GM21360 (cell line): ENCODE results near the gene MPPED2.

Experiments used
- ATAC-seq: cut with Tn5 transposase; IDR thresholded peaks from one replicate; pipeline ENCODE4 v1.9.1; 2021; ENCODE audit warnings: mild to moderate bottlenecking, moderate library complexity; ENCODE audit not compliant: unreplicated experiment

The MPPED2 gene

DNA sequence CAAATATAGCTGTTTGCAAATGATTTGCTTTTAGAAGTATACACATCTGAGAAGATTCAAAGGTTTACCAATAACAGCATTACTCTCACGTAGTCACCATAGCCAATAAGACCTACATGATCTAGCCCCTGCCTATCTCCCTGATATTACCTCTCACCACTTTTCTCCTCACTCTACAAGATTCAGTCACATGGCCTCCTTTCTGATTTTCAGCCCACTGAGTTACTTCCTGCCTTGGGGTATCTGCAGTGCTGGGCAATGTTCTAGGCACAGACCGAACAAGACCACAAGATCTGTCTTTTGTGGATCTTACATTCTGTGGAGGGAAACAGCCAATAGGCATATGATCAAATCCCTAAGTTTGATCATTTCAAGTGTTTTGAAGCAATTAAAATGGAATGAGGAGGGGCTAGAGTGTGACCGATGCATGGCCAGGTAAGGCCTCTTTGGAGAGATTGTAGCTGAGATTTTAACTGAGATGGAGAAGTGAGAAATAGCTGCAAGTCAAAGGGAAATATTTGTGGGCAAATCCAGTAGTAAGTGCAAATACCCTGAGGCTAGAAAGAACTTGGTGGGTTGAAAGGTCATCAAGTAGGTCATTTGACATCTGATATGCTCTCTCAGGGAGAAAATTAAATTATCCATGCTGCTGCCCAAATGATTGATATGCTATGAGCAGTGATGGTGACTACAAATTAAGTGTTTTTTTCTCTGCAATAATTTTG is 220.2 kb downstream of the MPPED2 start:
- ATAC-seq = no peak

DNA sequence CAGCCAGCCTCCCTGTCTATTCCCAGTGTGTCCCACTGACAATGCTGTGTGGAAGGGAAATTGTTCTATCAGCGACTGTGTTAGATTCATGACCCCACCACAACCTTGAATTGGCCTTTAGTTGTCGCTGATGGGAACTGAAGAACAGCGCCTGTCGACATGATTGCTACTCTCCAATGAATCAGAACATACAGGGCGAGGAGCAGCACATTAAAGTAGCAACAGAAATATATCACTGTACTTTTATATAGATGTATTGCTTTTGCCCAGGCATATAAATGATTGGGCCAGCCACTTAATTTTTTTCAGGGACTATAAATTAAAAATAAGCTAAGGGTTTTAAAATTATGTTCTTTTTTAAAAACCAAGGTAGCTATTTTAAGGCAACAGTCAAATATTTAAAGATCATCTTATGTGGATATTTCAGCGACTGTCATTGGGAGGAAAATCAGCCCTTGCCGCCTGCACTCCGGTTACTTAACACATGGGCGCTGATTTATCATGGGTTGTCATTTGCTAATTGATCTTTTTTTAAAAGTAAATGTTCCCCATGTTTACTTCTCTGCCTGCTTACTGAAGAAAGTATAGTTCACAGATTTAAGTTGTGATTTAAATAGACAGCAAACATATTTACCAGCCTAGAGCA is 221.2 kb downstream of the MPPED2 start:
- ATAC-seq = no peak

DNA sequence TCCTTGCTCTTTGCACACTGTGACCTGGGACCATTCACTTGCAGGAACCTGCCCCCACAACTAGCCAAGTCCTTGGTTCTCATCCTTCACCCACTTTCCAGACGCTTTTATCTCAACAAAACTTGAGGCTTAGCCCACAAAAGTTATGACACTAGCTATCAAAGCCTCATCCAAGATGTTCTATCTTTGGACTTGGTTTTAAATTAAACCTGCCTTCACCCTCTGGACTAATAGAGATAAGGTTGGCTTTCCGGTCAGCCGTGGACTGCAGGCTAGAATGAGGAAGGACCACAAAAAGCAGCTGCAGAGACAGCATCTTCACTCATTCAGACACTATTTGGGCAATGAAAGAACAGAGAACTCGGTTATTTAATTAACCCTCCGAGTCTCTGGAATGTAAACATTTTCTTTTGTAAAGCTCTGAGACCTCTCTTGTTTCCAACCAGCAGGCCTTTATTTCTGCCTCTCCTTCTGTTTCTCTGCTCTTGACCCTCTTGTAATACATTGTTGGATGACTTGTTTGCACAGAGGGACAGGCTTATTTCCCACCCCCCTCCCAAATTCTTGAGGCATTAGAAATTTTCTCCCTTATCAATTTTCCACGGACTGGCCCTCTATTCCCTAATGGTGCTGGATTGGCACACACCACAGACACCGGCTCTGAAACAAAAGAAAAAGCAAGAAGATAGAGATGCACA is 221.9 kb downstream of the MPPED2 start:
- ATAC-seq = no peak

DNA sequence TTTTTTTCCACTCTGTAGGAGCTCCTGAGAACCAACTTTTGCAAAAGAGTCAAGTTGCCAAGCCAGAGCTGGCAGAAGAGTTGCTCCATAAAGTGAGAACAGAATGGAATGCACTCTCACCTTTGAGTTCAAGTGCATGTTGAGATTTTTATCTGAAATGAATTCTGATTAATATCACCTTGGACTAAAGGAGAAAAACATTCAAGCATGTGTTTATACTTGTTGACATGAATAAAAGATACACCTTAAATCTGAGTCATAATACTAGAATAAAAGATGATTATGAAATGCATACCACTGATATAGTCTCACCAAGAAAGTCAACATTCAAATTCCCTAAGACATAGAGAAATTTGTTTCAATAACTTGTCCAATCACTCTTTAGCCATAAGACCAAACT is 225.4 kb downstream of the MPPED2 start:
- ATAC-seq = no peak
